ENCODE measurements around the gene MBTD1. TPM values are rescaled to one million over a fixed set of nuclear protein-coding genes. Genes with fewer than 3 reads are reported as not detected.
"Not testable (repeated sequence)": the region's sequence is repeated elsewhere in the genome, so short reads cannot be mapped to it uniquely, and the experiment has no call there.

MBTD1 gene
- total and polyA plus RNA-seq, 5 donors from 2014 or later: 4.3 to 27.4 (median 6.0) TPM

- no peaks in the 10 kb centered on the region for H3K9me3 ChIP-seq (ENCODE audit: control insufficient read depth in 2 of 2, low read length in 2 of 2)
- no peaks in the 10 kb centered on the region for H3K9me3 Mint-ChIP-seq
- no peak for DNase-seq
- H3K27me3 Mint-ChIP-seq: no peaks in the 10 kb centered on the region
- no peak overlapping the region for H3K4me3 ChIP-seq (ENCODE audit: low read depth, low read length)
- no peaks in the 10 kb centered on the region for H3K36me3 ChIP-seq (ENCODE audit: control insufficient read depth, insufficient read depth, low read length)
- H3K4me1 Mint-ChIP-seq: peaks cover 28 to 46% (median 37%) of the 10 kb centered on the region in 4 donors
- peak overlapping the region in 1 of 3 donors; percentile 77 for H3K27ac Mint-ChIP-seq
- H3K27me3 ChIP-seq (ENCODE audit: control insufficient read depth, insufficient read depth, low read length): no peaks in the 10 kb centered on the region
- H3K4me1 ChIP-seq (ENCODE audit: control insufficient read depth, insufficient read depth, low read length, poor library complexity, severe bottlenecking): no peaks in the 10 kb centered on the region
- H3K4me3 Mint-ChIP-seq: peak overlapping the region in 1 of 4 donors; percentile 21
- H3K27ac ChIP-seq (ENCODE audit: insufficient read depth, low read length, poor library complexity, severe bottlenecking): no peak overlapping the region
- H3K36me3 Mint-ChIP-seq: no peaks in the 10 kb centered on the region
- no peak for ATAC-seq (ENCODE audit: low read depth in 2 of 2)
These were observed 29.5 kb downstream of the MBTD1 start for GRCh38 chr17:51230306-51230705.

GRCh38 chr17:51229889-51230288 lies 30.0 kb downstream of the MBTD1 start:
- H3K36me3 Mint-ChIP-seq: peaks cover 3% of the 10 kb centered on the region
- Histone ChIP-seq H3K36me3 (ENCODE audit: control insufficient read depth, insufficient read depth, low read length) (no peaks in the 10 kb centered on the region), H3K4me3 (ENCODE audit: low read depth, low read length) (no peak overlapping the region), H3K4me1 (ENCODE audit: control insufficient read depth, insufficient read depth, low read length, poor library complexity, severe bottlenecking) (no peaks in the 10 kb centered on the region), H3K27me3 (ENCODE audit: control insufficient read depth, insufficient read depth, low read length) (no peaks in the 10 kb centered on the region), H3K27ac (ENCODE audit: insufficient read depth, low read length, poor library complexity, severe bottlenecking) (no peak overlapping the region), H3K9me3 (ENCODE audit: control insufficient read depth in 2 of 2, low read length in 2 of 2) (no peaks in the 10 kb centered on the region)
- no peak overlapping the region for H3K27ac Mint-ChIP-seq
- H3K4me3 Mint-ChIP-seq: no peak overlapping the region
- H3K4me1 Mint-ChIP-seq: peaks cover 32 to 46% (median 38%) of the 10 kb centered on the region in 4 donors
- H3K27me3 Mint-ChIP-seq: no peaks in the 10 kb centered on the region
- no peak for DNase-seq
- no peaks in the 10 kb centered on the region for H3K9me3 Mint-ChIP-seq
- ATAC-seq (ENCODE audit: low read depth in 2 of 2): no peak

GRCh38 chr17:51228161-51228560 lies 31.7 kb downstream of the MBTD1 start:
- peaks cover 31 to 45% (median 40%) of the 10 kb centered on the region in 4 donors for H3K4me1 Mint-ChIP-seq
- H3K9me3 Mint-ChIP-seq: no peaks in the 10 kb centered on the region
- no peak for DNase-seq

GRCh38 chr17:51225523-51225922 lies 34.3 kb downstream of the MBTD1 start:
- H3K4me1 Mint-ChIP-seq: peaks cover 21 to 38% (median 28%) of the 10 kb centered on the region in 4 donors
- peak overlapping the region in 1 of 3 donors; percentile 75 for H3K27ac Mint-ChIP-seq
- not testable (repeated sequence) for DNase-seq; H3K4me3 Mint-ChIP-seq; H3K9me3 ChIP-seq (ENCODE audit: control insufficient read depth in 2 of 2, low read length in 2 of 2); ATAC-seq (ENCODE audit: low read depth in 2 of 2); H3K27me3 ChIP-seq (ENCODE audit: control insufficient read depth, insufficient read depth, low read length); H3K9me3 Mint-ChIP-seq; H3K27me3 Mint-ChIP-seq; H3K4me3 ChIP-seq (ENCODE audit: low read depth, low read length); H3K4me1 ChIP-seq (ENCODE audit: control insufficient read depth, insufficient read depth, low read length, poor library complexity, severe bottlenecking)
- H3K27ac ChIP-seq (ENCODE audit: insufficient read depth, low read length, poor library complexity, severe bottlenecking): peak overlapping the region; percentile 20
- H3K36me3 Mint-ChIP-seq: peaks cover 20% of the 10 kb centered on the region
- peaks cover 26% of the 10 kb centered on the region for H3K36me3 ChIP-seq (ENCODE audit: control insufficient read depth, insufficient read depth, low read length)

More at GRCh38 chr17:51228161-51228560, 31.7 kb downstream of the MBTD1 start:
- Histone ChIP-seq H3K27me3 (ENCODE audit: control insufficient read depth, insufficient read depth, low read length) (no peaks in the 10 kb centered on the region), H3K36me3 (ENCODE audit: control insufficient read depth, insufficient read depth, low read length) (peaks cover 8% of the 10 kb centered on the region), H3K27ac (ENCODE audit: insufficient read depth, low read length, poor library complexity, severe bottlenecking) (no peak overlapping the region), H3K4me3 (ENCODE audit: low read depth, low read length) (no peak overlapping the region), H3K9me3 (ENCODE audit: control insufficient read depth in 2 of 2, low read length in 2 of 2) (no peaks in the 10 kb centered on the region), H3K4me1 (ENCODE audit: control insufficient read depth, insufficient read depth, low read length, poor library complexity, severe bottlenecking) (no peaks in the 10 kb centered on the region)
- no peak overlapping the region for H3K4me3 Mint-ChIP-seq
- no peak for ATAC-seq (ENCODE audit: low read depth in 2 of 2)
- H3K27ac Mint-ChIP-seq: peak overlapping the region in 1 of 3 donors; percentile 56
- peaks cover 14% of the 10 kb centered on the region for H3K36me3 Mint-ChIP-seq
- H3K27me3 Mint-ChIP-seq: no peaks in the 10 kb centered on the region

- Histone ChIP-seq H3K4me3 (ENCODE audit: low read depth, low read length) (no peak overlapping the region), H3K36me3 (ENCODE audit: control insufficient read depth, insufficient read depth, low read length) (peaks cover 35% of the 10 kb centered on the region), H3K27me3 (ENCODE audit: control insufficient read depth, insufficient read depth, low read length) (no peaks in the 10 kb centered on the region), H3K4me1 (ENCODE audit: control insufficient read depth, insufficient read depth, low read length, poor library complexity, severe bottlenecking) (no peaks in the 10 kb centered on the region), H3K27ac (ENCODE audit: insufficient read depth, low read length, poor library complexity, severe bottlenecking) (no peak overlapping the region), H3K9me3 (ENCODE audit: control insufficient read depth in 2 of 2, low read length in 2 of 2) (no peaks in the 10 kb centered on the region)
- peak in 1 of 3 donors; percentile 28 for DNase-seq
- no peak for ATAC-seq (ENCODE audit: low read depth in 2 of 2)
- Mint-ChIP-seq H3K27me3 (no peaks in the 10 kb centered on the region), H3K4me3 (peak overlapping the region in 1 of 4 donors; percentile 38), H3K27ac (peak overlapping the region; percentile 33 to 75 (median 73)), H3K36me3 (peaks cover 26% of the 10 kb centered on the region), H3K4me1 (peaks cover 15 to 29% (median 20%) of the 10 kb centered on the region in 4 donors), H3K9me3 (no peaks in the 10 kb centered on the region)
These were observed 35.2 kb downstream of the MBTD1 start for GRCh38 chr17:51224402-51225262.

GRCh38 chr17:51221322-51221721 lies 38.5 kb downstream of the MBTD1 start:
- DNase-seq (no peak), ATAC-seq (ENCODE audit: low read depth in 2 of 2) (no peak)
- H3K9me3 ChIP-seq (ENCODE audit: control insufficient read depth in 2 of 2, low read length in 2 of 2): no peaks in the 10 kb centered on the region
- Mint-ChIP-seq H3K9me3 (no peaks in the 10 kb centered on the region), H3K36me3 (peaks cover 40% of the 10 kb centered on the region), H3K27ac (no peak overlapping the region), H3K4me3 (no peak overlapping the region), H3K4me1 (peaks cover 10 to 18% (median 15%) of the 10 kb centered on the region in 4 donors), H3K27me3 (no peaks in the 10 kb centered on the region)
- no peak overlapping the region for H3K27ac ChIP-seq (ENCODE audit: insufficient read depth, low read length, poor library complexity, severe bottlenecking)
- no peaks in the 10 kb centered on the region for H3K4me1 ChIP-seq (ENCODE audit: control insufficient read depth, insufficient read depth, low read length, poor library complexity, severe bottlenecking)
- H3K4me3 ChIP-seq (ENCODE audit: low read depth, low read length): no peak overlapping the region
- H3K36me3 ChIP-seq (ENCODE audit: control insufficient read depth, insufficient read depth, low read length): peaks cover 65% of the 10 kb centered on the region
- no peaks in the 10 kb centered on the region for H3K27me3 ChIP-seq (ENCODE audit: control insufficient read depth, insufficient read depth, low read length)

GRCh38 chr17:51217946-51218345 lies 41.9 kb downstream of the MBTD1 start:
- Mint-ChIP-seq H3K4me3 (no peak overlapping the region), H3K9me3 (no peaks in the 10 kb centered on the region), H3K4me1 (peaks cover 0 to 4% (median 3%) of the 10 kb centered on the region in 4 donors), H3K36me3 (peaks cover 35% of the 10 kb centered on the region), H3K27me3 (no peaks in the 10 kb centered on the region), H3K27ac (peak overlapping the region; percentile 9 to 75 (median 59))
- ATAC-seq (ENCODE audit: low read depth in 2 of 2) (no peak), DNase-seq (no peak)
- Histone ChIP-seq H3K27ac (ENCODE audit: insufficient read depth, low read length, poor library complexity, severe bottlenecking) (no peak overlapping the region), H3K4me1 (ENCODE audit: control insufficient read depth, insufficient read depth, low read length, poor library complexity, severe bottlenecking) (no peaks in the 10 kb centered on the region), H3K4me3 (ENCODE audit: low read depth, low read length) (no peak overlapping the region), H3K36me3 (ENCODE audit: control insufficient read depth, insufficient read depth, low read length) (peaks cover 85% of the 10 kb centered on the region), H3K9me3 (ENCODE audit: control insufficient read depth in 2 of 2, low read length in 2 of 2) (no peaks in the 10 kb centered on the region), H3K27me3 (ENCODE audit: control insufficient read depth, insufficient read depth, low read length) (no peaks in the 10 kb centered on the region)
